Left ventricle myocardium inferior (tissue), 1 donor: Measurements from ENCODE around the gene SLC38A8. TPM values are rescaled to one million over a fixed set of nuclear protein-coding genes. Genes with fewer than 3 reads are reported as not detected.

ENCODE experiments used
- DNase-seq: peaks from one replicate; pipeline ENCODE4 v3.0.0-alpha.2; 2020
- H3K27ac ChIP-seq: fragments of 200-600 bp; replicated peaks from 2 replicates; pipeline ENCODE4 v1.8.0; 2021
- H3K27me3 ChIP-seq: fragments of 200-600 bp; 2 replicates; pipeline ENCODE4 v1.8.0; 2021; ENCODE audit warnings: low read depth
- H3K36me3 ChIP-seq: fragments of 200-600 bp; 2 replicates; pipeline ENCODE4 v1.8.0; 2021
- H3K4me1 ChIP-seq: fragments of 200-600 bp; 2 replicates; pipeline ENCODE4 v1.8.0; 2021
- H3K4me3 ChIP-seq: fragments of 200-600 bp; 2 replicates; pipeline ENCODE4 v1.8.0; 2021; ENCODE audit warnings: mild to moderate bottlenecking, moderate library complexity
- H3K9me3 ChIP-seq: fragments of 200-600 bp; replicated peaks from 2 replicates; pipeline ENCODE4 v1.8.0; 2021
- CTCF ChIP-seq: fragments of 200-600 bp; IDR thresholded peaks from 2 replicates; pipeline ENCODE4 v1.8.0; 2021; ENCODE audit warnings: antibody characterized with exemption, mild to moderate bottlenecking, borderline replicate concordance
- intact Hi-C: fragments of 100-400 bp; cut with micrococcal nuclease; formaldehyde crosslinking; loops from one replicate; pipeline ENCODE4 v1.11.0; 2022
- total RNA-seq: library from RNA; stranded (reverse); fragmentation: NEBNext Ultra II Directional; extraction: Animal tissue kit (Norgen Biotek cat#: 25700); gene quantifications from one replicate; pipeline ENCODE4 v1.2.1, GENCODE V29; 2021
- donor health status: DM: no; HTN: yes; CAD: no; lungs with severe emphysema.

SLC38A8 gene
- total RNA-seq, 1 donor from 2014 or later, result not detected

- no peak for DNase-seq
- H3K9me3 ChIP-seq, result peaks cover 16% of the 10 kb centered on the region
- H3K27me3 ChIP-seq, result no peaks in the 10 kb centered on the region
- H3K27ac ChIP-seq, result no peak overlapping the region
- no peaks in the 10 kb centered on the region for H3K36me3 ChIP-seq
- TF ChIP-seq CTCF, result no peak
- intact Hi-C loops, result no loop called here
- H3K4me3 ChIP-seq, result no peak overlapping the region
- H3K4me1 ChIP-seq, result no peaks in the 10 kb centered on the region
Observed at GRCh38 chr16:83979441-83979840, 63.2 kb downstream of the SLC38A8 start.

- TF ChIP-seq CTCF, result no peak
- Histone ChIP-seq H3K9me3 (peaks cover 16% of the 10 kb centered on the region), H3K4me1 (no peaks in the 10 kb centered on the region), H3K36me3 (no peaks in the 10 kb centered on the region), H3K27ac (no peak overlapping the region), H3K27me3 (no peaks in the 10 kb centered on the region), H3K4me3 (no peak overlapping the region)
- intact Hi-C loops, result no loop called here
- no peak for DNase-seq
Observed at GRCh38 chr16:83978401-83978904, 64.1 kb downstream of the SLC38A8 start.

GRCh38 chr16:83977056-83977815 lies 65.4 kb downstream of the SLC38A8 start:
- H3K9me3 ChIP-seq, result peaks cover 14% of the 10 kb centered on the region
- intact Hi-C loops, result no loop called here
- TF ChIP-seq CTCF, result no peak

GRCh38 chr16:83975590-83976260 lies 66.9 kb downstream of the SLC38A8 start:
- intact Hi-C loops, result no loop called here
- Histone ChIP-seq H3K36me3 (no peaks in the 10 kb centered on the region), H3K9me3 (peaks cover 13% of the 10 kb centered on the region), H3K27ac (no peak overlapping the region), H3K4me3 (no peak overlapping the region), H3K4me1 (no peaks in the 10 kb centered on the region), H3K27me3 (no peaks in the 10 kb centered on the region)
- DNase-seq, result no peak
- no peak for TF ChIP-seq CTCF

More at GRCh38 chr16:83977056-83977815, 65.4 kb downstream of the SLC38A8 start:
- Histone ChIP-seq H3K27me3 (no peaks in the 10 kb centered on the region), H3K36me3 (no peaks in the 10 kb centered on the region), H3K4me3 (no peak overlapping the region), H3K4me1 (no peaks in the 10 kb centered on the region), H3K27ac (no peak overlapping the region)
- DNase-seq, result no peak

GRCh38 chr16:83974475-83974874 lies 68.1 kb downstream of the SLC38A8 start:
- intact Hi-C loops, result no loop called here
- H3K27ac ChIP-seq, result no peak overlapping the region
- H3K4me1 ChIP-seq, result no peaks in the 10 kb centered on the region
- no peaks in the 10 kb centered on the region for H3K36me3 ChIP-seq
- peaks cover 8% of the 10 kb centered on the region for H3K27me3 ChIP-seq
- no peak for DNase-seq
- no peak for TF ChIP-seq CTCF
- no peak overlapping the region for H3K4me3 ChIP-seq
- peaks cover 13% of the 10 kb centered on the region for H3K9me3 ChIP-seq
